ENCODE results near the gene AGAP4. TPM values are rescaled to one million over a fixed set of nuclear protein-coding genes. Genes with fewer than 3 reads are reported as not detected.
"Not testable (repeated sequence)": the region's sequence is repeated elsewhere in the genome, so short reads cannot be mapped to it uniquely, and the experiment has no call there.

Gene AGAP4
- total RNA-seq, 2 donors from 2014 or later, result 3.4 to 7.2 TPM

GRCh38 chr10:45794761-45795160 is 52.5 kb downstream of the AGAP4 start:
- not testable (repeated sequence) for H3K4me3 ChIP-seq; DNase-seq (ENCODE audit: low spot score)
- peaks cover 15% of the 10 kb centered on the region for H3K36me3 ChIP-seq

GRCh38 chr10:45790694-45791426 is 56.4 kb downstream of the AGAP4 start:
- not testable (repeated sequence) for H3K27me3 ChIP-seq; DNase-seq (ENCODE audit: low spot score); H3K9me3 ChIP-seq; H3K4me3 ChIP-seq; H3K27ac ChIP-seq; H3K4me1 ChIP-seq
- peaks cover 21% of the 10 kb centered on the region for H3K36me3 ChIP-seq

More at GRCh38 chr10:45794761-45795160, 52.5 kb downstream of the AGAP4 start:
- H3K27me3 ChIP-seq, H3K4me1 ChIP-seq, H3K9me3 ChIP-seq, H3K27ac ChIP-seq: not testable (repeated sequence)

GRCh38 chr10:45789991-45790390 is 57.3 kb downstream of the AGAP4 start:
- H3K4me3 ChIP-seq, result not testable (repeated sequence)
- peaks cover 26% of the 10 kb centered on the region for H3K36me3 ChIP-seq

GRCh38 chr10:45787212-45787741 is 60.0 kb downstream of the AGAP4 start:
- H3K4me1 ChIP-seq, result not testable (repeated sequence)
- H3K36me3 ChIP-seq, result peaks cover 19% of the 10 kb centered on the region

More at GRCh38 chr10:45789991-45790390, 57.3 kb downstream of the AGAP4 start:
- not testable (repeated sequence) for DNase-seq (ENCODE audit: low spot score); H3K27me3 ChIP-seq; H3K9me3 ChIP-seq; H3K4me1 ChIP-seq; H3K27ac ChIP-seq

GRCh38 chr10:45786217-45786616 is 61.1 kb downstream of the AGAP4 start:
- H3K4me3 ChIP-seq; DNase-seq (ENCODE audit: low spot score); H3K27me3 ChIP-seq; H3K27ac ChIP-seq; H3K9me3 ChIP-seq; H3K4me1 ChIP-seq: not testable (repeated sequence)
- peaks cover 15% of the 10 kb centered on the region for H3K36me3 ChIP-seq

More at GRCh38 chr10:45787212-45787741, 60.0 kb downstream of the AGAP4 start:
- H3K9me3 ChIP-seq; DNase-seq (ENCODE audit: low spot score); H3K4me3 ChIP-seq; H3K27ac ChIP-seq; H3K27me3 ChIP-seq: not testable (repeated sequence)

Other genes with a start within 250 kb of the AGAP4 start
- 10 to 100 TPM; 10.3 to 17.4 TPM for gene ZFAND4, start 174.7 kb downstream of the AGAP4 start, total RNA-seq
- gene WASHC2C, start 120.2 kb downstream of the AGAP4 start, total RNA-seq, result 10 to 100 TPM; 22.5 to 39.0 TPM
- 10 to 100 TPM; 67.6 to 88.8 TPM for gene TIMM23, start 125.0 kb upstream of the AGAP4 start, total RNA-seq
- 100 to 1,000 TPM; 155 to 259 TPM for gene NCOA4, start 183.1 kb upstream of the AGAP4 start, total RNA-seq
- gene MSMB, start 198.8 kb upstream of the AGAP4 start, total RNA-seq, result not detected

Measured in right atrium auricular region (tissue), 2 donors.